Measurements from ENCODE around the gene PPFIBP1.
"Not testable (repeated sequence)": the region's sequence is repeated elsewhere in the genome, so short reads cannot be mapped to it uniquely, and the experiment has no call there.

The PPFIBP1 gene

GRCh38 chr12:27627853-27628469 lies 104.0 kb downstream of the PPFIBP1 start:
- DNase-seq (ENCODE audit: low spot score), result not testable (repeated sequence)

- DNase-seq (ENCODE audit: low spot score), result not testable (repeated sequence)
Measured at GRCh38 chr12:27630219-27630618, 106.2 kb downstream of the PPFIBP1 start.

- DNase-seq (ENCODE audit: low spot score), result no peak
Measured at GRCh38 chr12:27631365-27631764, 107.4 kb downstream of the PPFIBP1 start.

- no peak for DNase-seq (ENCODE audit: low spot score)
Measured at GRCh38 chr12:27631813-27632491, 107.9 kb downstream of the PPFIBP1 start.

GRCh38 chr12:27635349-27635972 lies 111.5 kb downstream of the PPFIBP1 start:
- no peak for DNase-seq (ENCODE audit: low spot score)

GRCh38 chr12:27636569-27636968 lies 112.6 kb downstream of the PPFIBP1 start:
- not testable (repeated sequence) for DNase-seq (ENCODE audit: low spot score)

GRCh38 chr12:27637524-27637923 lies 113.5 kb downstream of the PPFIBP1 start:
- no peak for DNase-seq (ENCODE audit: low spot score)

- no peak for DNase-seq (ENCODE audit: low spot score)
Measured at GRCh38 chr12:27639265-27639664, 115.3 kb downstream of the PPFIBP1 start.

GRCh38 chr12:27640566-27641200 lies 116.7 kb downstream of the PPFIBP1 start:
- DNase-seq (ENCODE audit: low spot score), result not testable (repeated sequence)

- DNase-seq (ENCODE audit: low spot score), result not testable (repeated sequence)
Measured at GRCh38 chr12:27642361-27642760, 118.4 kb downstream of the PPFIBP1 start.

GRCh38 chr12:27642892-27643291 lies 118.9 kb downstream of the PPFIBP1 start:
- DNase-seq (ENCODE audit: low spot score), result not testable (repeated sequence)

GRCh38 chr12:27644158-27644845 lies 120.3 kb downstream of the PPFIBP1 start:
- no peak for DNase-seq (ENCODE audit: low spot score)

GRCh38 chr12:27645671-27646070 lies 121.7 kb downstream of the PPFIBP1 start:
- DNase-seq (ENCODE audit: low spot score), result no peak

GRCh38 chr12:27646149-27646548 lies 122.1 kb downstream of the PPFIBP1 start:
- DNase-seq (ENCODE audit: low spot score), result no peak

- no peak for DNase-seq (ENCODE audit: low spot score)
Measured at GRCh38 chr12:27650011-27650410, 126.0 kb downstream of the PPFIBP1 start.

- DNase-seq (ENCODE audit: low spot score), result no peak
Measured at GRCh38 chr12:27651201-27651600, 127.2 kb downstream of the PPFIBP1 start.

GRCh38 chr12:27652174-27652763 lies 128.3 kb downstream of the PPFIBP1 start:
- DNase-seq (ENCODE audit: low spot score), result peak; percentile 56

- DNase-seq (ENCODE audit: low spot score), result no peak
Measured at GRCh38 chr12:27653661-27654060, 129.7 kb downstream of the PPFIBP1 start.

- DNase-seq (ENCODE audit: low spot score), result not testable (repeated sequence)
Measured at GRCh38 chr12:27655476-27655875, 131.5 kb downstream of the PPFIBP1 start.

GRCh38 chr12:27657296-27657695 lies 133.3 kb downstream of the PPFIBP1 start:
- DNase-seq (ENCODE audit: low spot score), result no peak

GRCh38 chr12:27665704-27666103 lies 141.7 kb downstream of the PPFIBP1 start:
- no peak for DNase-seq (ENCODE audit: low spot score)

- no peak for DNase-seq (ENCODE audit: low spot score)
Measured at GRCh38 chr12:27666510-27666909, 142.5 kb downstream of the PPFIBP1 start.

Measured in CD4-positive, alpha-beta T cell treated with Interleukin-2 at 100 ng/mL for 4 hours (primary cell).